Measurements from ENCODE around the gene SYNPO.

Gene SYNPO

DNA sequence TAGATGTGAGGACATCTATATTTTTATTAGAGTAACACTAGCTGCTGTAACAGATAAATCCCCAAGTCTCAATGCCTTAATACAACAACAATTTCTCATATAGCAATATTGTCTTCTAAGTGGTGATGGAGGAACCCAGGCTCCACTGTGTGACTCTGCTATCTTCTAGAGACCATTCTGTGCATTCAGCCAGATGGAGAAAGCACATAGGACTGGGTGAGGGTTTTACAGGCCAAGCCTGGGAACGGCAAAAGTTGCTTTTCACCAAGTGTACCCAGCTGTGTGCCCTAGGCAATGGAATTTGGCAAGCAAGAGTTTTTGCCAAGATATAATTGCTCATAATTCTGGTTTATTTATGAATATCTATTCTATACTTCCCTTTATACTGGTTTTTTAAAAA lies 48.7 kb downstream of the SYNPO start:
- no peak for DNase-seq (ENCODE audit: low read depth, low spot score)

DNA sequence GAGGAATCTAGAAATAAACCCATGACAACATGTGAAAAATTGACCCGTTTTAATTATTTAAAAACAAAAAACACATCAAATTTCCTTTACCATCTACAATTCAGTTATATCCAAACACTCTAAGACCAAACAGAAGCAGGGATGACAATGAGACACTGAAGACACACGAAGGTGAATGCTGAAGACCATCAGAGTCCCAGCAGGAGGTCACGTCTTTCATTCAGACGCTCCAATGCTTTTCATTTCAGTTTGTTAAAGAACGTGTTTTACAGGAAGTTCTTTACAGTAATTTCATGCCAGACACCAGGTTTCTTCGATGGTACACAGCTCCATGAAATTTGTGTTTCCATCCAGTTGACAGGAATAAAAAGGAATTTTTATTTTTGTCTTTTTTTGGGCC lies 50.3 kb downstream of the SYNPO start:
- no peak for DNase-seq (ENCODE audit: low read depth, low spot score)

GRCh38 chr5:150692276-150692675 lies 51.8 kb downstream of the SYNPO start:
- no peak for DNase-seq (ENCODE audit: low read depth, low spot score)

GRCh38 chr5:150694612-150695011 lies 54.2 kb downstream of the SYNPO start:
- DNase-seq (ENCODE audit: low read depth, low spot score), result no peak

DNA sequence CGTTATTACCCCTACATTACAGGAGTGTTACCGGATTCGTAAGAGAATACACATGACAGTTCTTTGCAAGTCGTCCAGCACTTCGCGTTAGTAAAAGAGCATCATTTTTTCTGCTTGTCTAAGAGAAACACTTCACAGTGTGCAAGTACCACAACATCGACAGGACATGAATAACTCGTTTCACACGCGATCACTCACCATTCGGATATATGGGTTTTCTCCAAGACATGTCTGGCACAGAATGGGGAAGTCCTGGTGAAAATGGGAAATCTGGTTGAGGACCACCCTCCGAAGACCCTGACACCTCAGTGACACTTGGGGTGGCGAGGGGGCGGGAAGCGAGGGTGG lies 59.8 kb downstream of the SYNPO start:
- DNase-seq (ENCODE audit: low read depth, low spot score), result no peak

DNA sequence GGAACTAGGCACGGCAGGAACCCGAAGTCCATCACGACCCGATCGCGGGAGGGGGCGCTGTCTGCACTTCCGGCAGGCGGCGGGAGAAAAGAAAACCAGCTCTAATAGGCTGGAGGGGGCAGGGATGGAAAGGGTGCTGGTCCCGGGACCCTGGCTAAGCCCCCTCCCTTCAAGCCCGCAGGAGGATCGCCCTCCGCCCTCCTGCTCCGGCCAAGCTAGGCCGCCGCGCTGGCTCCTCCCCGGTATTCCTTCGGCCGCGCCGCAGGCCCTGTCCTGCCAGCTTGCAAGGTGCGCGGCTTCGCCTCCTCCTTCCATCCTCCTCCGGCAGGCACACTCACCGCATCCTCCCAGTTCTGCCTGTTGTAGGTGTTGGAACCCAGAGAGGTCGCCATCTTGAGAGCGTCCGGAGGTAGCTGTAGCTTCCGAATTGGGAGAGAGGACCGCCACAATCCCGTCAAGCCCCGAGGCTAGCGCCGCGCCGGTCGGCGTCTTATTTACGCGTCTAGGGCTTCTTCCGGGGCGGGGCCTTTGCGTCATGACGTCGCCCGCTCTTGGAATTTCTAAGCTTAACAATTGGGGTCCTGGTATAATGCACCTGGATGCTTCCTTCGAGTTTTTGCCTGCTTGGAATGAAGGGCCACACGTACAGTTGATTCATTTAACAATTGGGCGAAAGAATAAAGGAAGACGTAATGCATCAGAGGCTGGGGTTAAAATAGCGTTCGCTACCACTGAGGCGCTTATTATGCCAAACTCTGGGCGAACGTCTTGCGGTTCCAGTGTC lies 60.3 kb downstream of the SYNPO start, which contains the start of gene RBM22:
Gene RBM22 (minus strand): TSS at position 469 of the 784 bp plus-strand sequence. CDS start 77 bp downstream, at position 392.
- peak; percentile 97 for DNase-seq (ENCODE audit: low read depth, low spot score)

DNA sequence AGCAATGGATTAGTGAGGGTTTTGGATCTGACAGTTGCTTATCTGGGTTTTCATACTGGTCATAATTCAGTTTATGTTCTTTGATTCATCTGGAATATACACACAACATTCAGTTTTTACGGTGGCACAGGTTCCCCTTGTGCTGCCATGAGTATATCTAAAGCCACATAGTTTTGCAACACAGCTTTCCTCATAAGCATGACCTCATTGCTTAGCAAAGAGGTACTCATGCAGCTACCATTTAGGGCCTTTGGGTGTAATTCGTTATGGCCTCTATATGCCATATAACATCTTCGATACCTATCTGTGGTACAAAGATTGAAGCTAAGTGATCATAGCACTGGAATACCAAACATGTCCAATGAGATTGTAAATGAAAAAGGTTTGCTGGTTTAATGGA lies 63.3 kb downstream of the SYNPO start:
- no peak for DNase-seq (ENCODE audit: low read depth, low spot score)

- no peak for DNase-seq (ENCODE audit: low read depth, low spot score)
Observed at GRCh38 chr5:150706776-150707390, 66.4 kb downstream of the SYNPO start.
